ACC112 (cell line): ENCODE measurements around the gene ATP13A1.
"Not testable (repeated sequence)": the region's sequence is repeated elsewhere in the genome, so short reads cannot be mapped to it uniquely, and the experiment has no call there.

Experiments used
- H2AFZ ChIP-seq: fragments of 200-600 bp; sonication (generic); one replicate; pipeline ENCODE4 v1.6.0; 2017; ENCODE audit warnings: antibody characterized with exemption, low read length; ENCODE audit not compliant: unreplicated experiment
- H3K27ac ChIP-seq: fragments of 200-600 bp; sonication (generic); 2 replicates; pipeline ENCODE4 v1.5.1; 2014; ENCODE audit warnings: low read depth, mild to moderate bottlenecking, antibody characterized with exemption, low read length, moderate library complexity
- H3K27me3 ChIP-seq: fragments of 200-600 bp; sonication (generic); 2 replicates; pipeline ENCODE4 v1.6.1; 2014; ENCODE audit warnings: mild to moderate bottlenecking, antibody characterized with exemption, low read length, moderate library complexity, mixed read lengths; ENCODE audit not compliant: insufficient read depth
- H3K36me3 ChIP-seq: fragments of 200-600 bp; sonication (generic); 2 replicates; pipeline ENCODE4 v1.6.1; 2016; ENCODE audit warnings: mild to moderate bottlenecking, antibody characterized with exemption, low read length, moderate library complexity, mixed read lengths; ENCODE audit not compliant: insufficient read depth
- H3K4me1 ChIP-seq: fragments of 200-600 bp; sonication (generic); one replicate; pipeline ENCODE4 v1.6.1; 2016; ENCODE audit warnings: low read length, mixed read lengths; ENCODE audit not compliant: insufficient read depth, unreplicated experiment, control insufficient read depth
- H3K4me3 ChIP-seq: fragments of 200-600 bp; sonication (generic); 2 replicates; pipeline ENCODE4 v1.5.1; 2014; ENCODE audit warnings: mild to moderate bottlenecking, low read depth, low read length
- H3K79me2 ChIP-seq: fragments of 200-600 bp; sonication (generic); one replicate; pipeline ENCODE4 v1.6.0; 2016; ENCODE audit warnings: low read length; ENCODE audit not compliant: control insufficient read depth, unreplicated experiment, insufficient read depth

Gene ATP13A1

DNA sequence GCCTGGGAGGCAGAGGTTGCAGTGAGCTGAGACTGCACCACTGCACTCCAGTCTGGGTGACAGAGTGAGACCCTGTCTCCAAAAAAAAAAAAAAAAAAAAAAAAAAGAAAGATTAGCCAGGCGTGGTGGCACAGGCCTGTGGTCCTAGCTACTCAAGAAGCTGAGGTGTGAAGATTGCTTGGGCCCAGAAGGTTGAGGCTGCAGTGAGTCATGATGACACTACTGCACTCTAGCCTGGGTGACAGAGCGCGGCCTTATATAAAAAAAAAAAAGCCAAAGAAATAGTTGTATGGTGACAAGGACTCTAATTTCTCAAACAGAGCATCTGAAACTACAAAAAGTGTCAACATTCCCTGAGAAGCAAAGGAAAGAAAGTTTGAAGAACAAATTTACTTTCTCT, 48.4 kb downstream of the ATP13A1 start:
- Histone ChIP-seq H3K36me3 (no peaks in the 10 kb centered on the region), H3K4me3 (no peak overlapping the region), H3K4me1 (no peaks in the 10 kb centered on the region), H3K27ac (no peak overlapping the region), H3K79me2 (no peaks in the 10 kb centered on the region), H2AFZ (no peak overlapping the region), H3K27me3 (no peaks in the 10 kb centered on the region)

DNA sequence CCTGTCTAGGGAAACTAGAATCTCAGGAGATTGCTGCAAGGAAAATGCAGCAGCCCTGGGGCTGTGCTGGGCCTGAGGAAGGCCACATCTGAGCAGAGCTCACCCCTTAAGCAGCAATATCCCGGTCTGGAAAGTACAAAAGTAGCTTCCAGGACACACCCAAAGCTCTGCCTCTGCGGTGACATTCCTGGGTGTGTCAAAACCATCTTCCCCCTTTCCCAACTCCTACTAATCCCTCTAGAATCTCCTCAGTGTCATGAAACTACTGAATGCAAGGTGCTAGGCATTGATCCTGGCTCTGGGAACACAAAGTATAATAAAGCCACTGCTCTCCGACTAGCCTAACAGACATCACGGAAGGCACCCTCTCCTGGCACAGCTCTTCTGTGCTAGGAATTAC, 50.0 kb downstream of the ATP13A1 start:
- Histone ChIP-seq H2AFZ (no peak overlapping the region), H3K4me3 (no peak overlapping the region), H3K27ac (no peak overlapping the region), H3K36me3 (no peaks in the 10 kb centered on the region), H3K27me3 (no peaks in the 10 kb centered on the region), H3K4me1 (no peaks in the 10 kb centered on the region), H3K79me2 (no peaks in the 10 kb centered on the region)

- no peak overlapping the region for H3K27ac ChIP-seq
- peaks cover 6% of the 10 kb centered on the region for H3K4me1 ChIP-seq
- H3K4me3 ChIP-seq = no peak overlapping the region
Observed at GRCh38 chr19:19610376-19611202, 52.9 kb downstream of the ATP13A1 start.

DNA sequence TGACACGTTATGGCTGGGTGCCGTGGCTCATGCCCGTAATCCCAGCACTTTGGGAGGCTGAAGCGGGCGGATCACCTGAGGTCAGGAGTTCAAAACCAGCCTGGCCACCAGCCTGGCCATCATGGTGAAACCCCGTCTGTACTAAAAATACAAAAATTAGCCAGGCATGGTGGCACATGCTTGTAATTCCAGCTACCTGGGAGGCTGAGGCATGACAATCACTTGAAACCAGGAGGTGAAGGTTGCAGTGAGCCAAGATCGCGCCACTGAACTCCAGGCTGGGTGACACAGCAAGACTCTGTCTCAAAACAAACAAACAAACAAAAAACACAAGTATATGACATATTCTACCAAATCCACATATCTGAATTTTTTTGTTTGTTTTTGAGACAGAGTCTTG, 56.8 kb downstream of the ATP13A1 start:
- H3K79me2 ChIP-seq, H3K27ac ChIP-seq, H3K27me3 ChIP-seq, H2AFZ ChIP-seq, H3K36me3 ChIP-seq, H3K4me1 ChIP-seq, H3K4me3 ChIP-seq: not testable (repeated sequence)

More at GRCh38 chr19:19610376-19611202, 52.9 kb downstream of the ATP13A1 start:
- Histone ChIP-seq H2AFZ (no peak overlapping the region), H3K79me2 (no peaks in the 10 kb centered on the region), H3K27me3 (no peaks in the 10 kb centered on the region), H3K36me3 (no peaks in the 10 kb centered on the region)

GRCh38 chr19:19606021-19606420, 57.5 kb downstream of the ATP13A1 start:
- Histone ChIP-seq H3K27me3 (no peaks in the 10 kb centered on the region), H3K27ac (no peak overlapping the region), H3K36me3 (no peaks in the 10 kb centered on the region), H3K79me2 (no peaks in the 10 kb centered on the region), H3K4me1 (peaks cover 6% of the 10 kb centered on the region), H2AFZ (no peak overlapping the region), H3K4me3 (no peak overlapping the region)

GRCh38 chr19:19602713-19603324, 60.7 kb downstream of the ATP13A1 start:
- H3K79me2 ChIP-seq = no peaks in the 10 kb centered on the region
- H3K27ac ChIP-seq = no peak overlapping the region
- H3K4me3 ChIP-seq = no peak overlapping the region
- H2AFZ ChIP-seq = no peak overlapping the region
- peaks cover 6% of the 10 kb centered on the region for H3K4me1 ChIP-seq
- no peaks in the 10 kb centered on the region for H3K27me3 ChIP-seq
- H3K36me3 ChIP-seq = no peaks in the 10 kb centered on the region

DNA sequence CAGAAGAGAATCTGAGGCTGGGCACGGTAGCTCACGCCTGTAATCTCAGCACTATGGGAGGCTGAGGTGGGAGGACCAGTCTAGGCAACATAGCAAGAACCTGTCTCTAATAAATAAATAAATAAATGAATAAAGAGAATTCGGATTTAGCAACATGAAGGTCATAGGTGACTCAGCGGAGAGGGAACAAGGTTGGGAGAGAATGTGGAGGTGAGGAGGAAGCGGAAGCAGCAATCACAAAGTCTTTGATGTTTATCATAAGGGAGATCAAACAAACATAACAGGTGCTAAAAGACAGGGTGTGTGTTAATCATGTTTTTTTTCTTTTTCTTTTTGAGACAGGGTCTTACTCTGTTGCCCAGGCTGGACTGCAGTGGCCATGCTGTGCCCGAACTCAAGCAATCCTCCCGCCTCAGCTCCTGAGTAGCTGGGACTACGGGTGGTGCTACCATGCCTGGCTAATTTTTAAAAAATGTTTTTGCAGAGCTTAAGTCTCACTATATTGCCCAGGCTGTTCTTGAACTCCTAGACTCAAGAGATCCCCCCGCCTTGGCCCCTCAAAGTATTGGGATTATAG, 61.3 kb downstream of the ATP13A1 start:
- Histone ChIP-seq H3K4me1 (peaks cover 6% of the 10 kb centered on the region), H3K36me3 (no peaks in the 10 kb centered on the region), H3K27me3 (no peaks in the 10 kb centered on the region), H3K27ac (no peak overlapping the region), H3K4me3 (no peak overlapping the region), H3K79me2 (no peaks in the 10 kb centered on the region), H2AFZ (no peak overlapping the region)

- H3K36me3 ChIP-seq = no peaks in the 10 kb centered on the region
- no peak overlapping the region for H3K27ac ChIP-seq
- H3K4me1 ChIP-seq = peaks cover 2% of the 10 kb centered on the region
- H3K4me3 ChIP-seq = no peak overlapping the region
- no peaks in the 10 kb centered on the region for H3K27me3 ChIP-seq
- no peaks in the 10 kb centered on the region for H3K79me2 ChIP-seq
- no peak overlapping the region for H2AFZ ChIP-seq
Observed at GRCh38 chr19:19600793-19601330, 62.6 kb downstream of the ATP13A1 start.

DNA sequence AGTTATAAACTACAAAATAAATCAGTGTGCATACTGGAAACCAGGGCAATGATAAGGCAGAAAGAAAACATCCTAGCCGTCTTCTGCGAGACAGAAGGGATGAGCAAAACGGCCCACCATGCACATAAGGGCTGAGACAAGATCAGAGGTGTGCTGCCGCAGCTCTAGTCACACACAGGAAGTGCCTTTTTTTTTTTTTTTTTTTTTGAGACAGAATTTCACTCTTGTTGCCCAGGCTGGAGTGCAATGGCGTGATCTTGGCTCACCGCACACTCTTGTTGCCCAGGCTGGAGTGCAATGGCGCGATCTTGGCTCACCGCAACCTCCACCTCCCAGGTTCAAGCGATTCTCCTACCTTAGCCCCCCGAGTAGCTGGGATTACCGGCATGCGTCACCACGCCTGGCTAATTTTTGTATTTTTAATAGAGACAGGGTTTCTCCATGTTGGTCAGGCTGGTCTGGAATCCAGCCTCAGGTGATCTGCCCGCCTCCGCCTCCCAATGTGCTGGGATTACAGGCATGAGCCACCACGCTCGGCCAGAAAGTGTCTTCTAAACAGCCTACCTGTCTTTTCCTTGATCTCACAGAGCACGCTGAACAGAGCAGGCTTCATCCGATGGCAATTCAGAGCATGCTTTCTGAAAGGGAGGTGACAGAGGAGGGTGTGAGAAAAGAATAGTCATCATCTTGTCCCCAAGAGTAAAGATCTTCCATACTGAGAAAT, 64.6 kb downstream of the ATP13A1 start:
- not testable (repeated sequence) for H3K79me2 ChIP-seq, H3K27ac ChIP-seq, H2AFZ ChIP-seq, H3K36me3 ChIP-seq, H3K4me1 ChIP-seq, H3K4me3 ChIP-seq, H3K27me3 ChIP-seq

- Histone ChIP-seq H3K27ac (no peak overlapping the region), H3K4me1 (peaks cover 9% of the 10 kb centered on the region), H2AFZ (no peak overlapping the region), H3K36me3 (no peaks in the 10 kb centered on the region), H3K27me3 (no peaks in the 10 kb centered on the region), H3K79me2 (no peaks in the 10 kb centered on the region), H3K4me3 (no peak overlapping the region)
Observed at GRCh38 chr19:19597809-19598306, 65.6 kb downstream of the ATP13A1 start.
